Pons (tissue), 1 donor: ENCODE measurements around the gene WBP1L.
"Not testable (repeated sequence)": the region's sequence is repeated elsewhere in the genome, so short reads cannot be mapped to it uniquely, and the experiment has no call there.

Experiments used
- DNase-seq: peaks from one replicate; pipeline ENCODE4 v3.0.0-alpha.2; 2016; ENCODE audit warnings: low spot score

WBP1L gene

GRCh38 chr10:102838276-102838927 is 94.7 kb downstream of the WBP1L start:
- DNase-seq: not testable (repeated sequence)

DNA sequence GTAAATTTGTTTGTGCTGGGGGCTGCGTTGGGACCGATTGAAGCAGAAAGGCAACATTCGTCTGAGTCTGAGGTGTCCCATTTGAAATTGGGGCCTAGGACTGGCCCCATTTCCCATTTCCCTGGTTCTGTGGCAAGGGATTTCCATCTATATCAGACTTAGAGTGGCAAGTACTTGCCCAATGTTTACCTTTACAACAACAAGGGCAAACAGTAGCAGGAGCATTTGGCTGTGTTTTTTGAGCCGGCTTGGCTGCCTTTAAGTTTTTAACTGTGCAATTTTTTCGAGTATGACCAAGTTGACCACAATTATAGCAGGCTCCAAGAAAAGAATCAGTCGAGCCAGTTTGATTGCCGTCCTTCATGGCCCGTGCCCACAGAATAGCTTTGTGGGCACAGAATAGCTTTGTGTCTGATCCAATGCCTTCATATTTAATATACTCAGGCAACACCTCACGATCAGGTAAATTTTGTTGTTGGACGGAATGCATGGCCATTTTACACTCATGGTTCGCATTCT is 98.1 kb downstream of the WBP1L start:
- no peak for DNase-seq

DNA sequence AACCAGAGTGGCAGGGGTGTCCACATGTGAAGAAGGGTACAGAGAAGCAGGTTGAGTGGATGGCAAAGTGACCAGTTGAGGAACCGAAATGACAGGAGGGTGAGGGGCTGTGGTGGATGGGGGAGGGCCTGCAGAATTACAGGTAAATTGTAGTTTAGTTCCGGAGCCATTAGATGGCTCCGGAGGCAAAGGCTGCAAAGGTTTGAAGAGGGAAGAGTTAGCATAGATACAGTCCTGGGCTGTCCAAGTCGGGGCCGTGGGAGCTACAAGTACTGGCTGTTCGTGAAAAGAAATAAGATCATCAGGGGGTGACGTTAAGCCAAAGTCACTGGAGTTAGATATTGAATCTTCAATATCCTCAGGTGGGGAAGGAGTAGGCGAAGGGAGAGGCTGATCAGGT is 99.4 kb downstream of the WBP1L start:
- not testable (repeated sequence) for DNase-seq

GRCh38 chr10:102844190-102844776 is 100.5 kb downstream of the WBP1L start:
- not testable (repeated sequence) for DNase-seq

- no peak for DNase-seq
Observed at GRCh38 chr10:102845352-102845902, 101.7 kb downstream of the WBP1L start.

GRCh38 chr10:102850025-102850518 is 106.3 kb downstream of the WBP1L start:
- no peak for DNase-seq

GRCh38 chr10:102853237-102853636 is 109.5 kb downstream of the WBP1L start:
- not testable (repeated sequence) for DNase-seq

DNA sequence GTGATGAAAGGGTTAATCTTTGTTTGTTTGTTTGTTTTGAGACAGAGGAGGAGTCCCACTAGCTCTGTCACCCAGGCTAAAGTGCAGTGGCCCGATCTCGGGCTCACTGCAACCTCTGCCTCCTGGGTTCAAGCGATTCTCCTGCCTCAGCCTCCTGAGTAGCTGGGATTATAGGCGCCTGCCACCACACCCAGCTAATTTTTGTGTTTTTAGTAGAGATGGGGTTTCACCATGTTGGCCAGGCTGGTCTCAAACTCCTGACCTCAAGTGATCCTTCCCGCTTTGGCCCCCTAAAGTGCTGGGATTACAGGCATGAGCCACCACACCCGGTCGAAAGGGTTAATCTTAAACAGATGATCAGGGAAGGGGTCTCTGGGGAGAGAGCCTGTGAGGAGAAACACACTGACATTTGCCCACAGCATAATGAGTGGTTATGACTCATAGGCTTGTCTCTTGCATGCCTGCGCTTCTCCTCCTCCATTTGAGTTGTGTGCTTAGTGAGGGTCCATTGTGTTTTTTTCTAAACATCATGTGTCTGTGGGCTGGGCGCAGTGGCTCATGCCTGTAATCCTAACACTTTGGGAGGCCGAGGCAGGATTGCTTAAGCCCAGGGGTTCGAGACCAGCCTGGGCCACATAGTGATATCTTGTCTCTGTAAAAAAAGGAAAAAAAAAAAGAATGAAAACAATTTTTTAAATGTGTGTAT is 112.1 kb downstream of the WBP1L start:
- DNase-seq: not testable (repeated sequence)

GRCh38 chr10:102856758-102857424 is 113.1 kb downstream of the WBP1L start:
- no peak for DNase-seq

GRCh38 chr10:102859911-102860310 is 116.2 kb downstream of the WBP1L start:
- DNase-seq: no peak

GRCh38 chr10:102863660-102864059 is 119.9 kb downstream of the WBP1L start:
- no peak for DNase-seq

- DNase-seq: no peak
Observed at GRCh38 chr10:102865620-102866019, 121.9 kb downstream of the WBP1L start.
